ENCODE data around the gene BRINP3.

GRCh38 chr1:190277107-190277506, 200.6 kb downstream of the BRINP3 start:
- TF ChIP-seq MAX (IDR thresholded peaks at IDR 0.05; ENCODE audit: low read depth, low read length) (no peak), CTCF (IDR thresholded peaks at IDR 0.05; ENCODE audit: low read depth, low read length) (no peak), POLR2A (IDR thresholded peaks at IDR 0.05; ENCODE audit: extremely low read depth, insufficient read length) (no peak)
